HG03457 (cell line): ENCODE measurements around the gene SEC22C.

Experiments used
- ATAC-seq: cut with Tn5 transposase; IDR thresholded peaks from one replicate; pipeline ENCODE4 v1.9.1; 2021; ENCODE audit warnings: moderate number of reproducible peaks; ENCODE audit not compliant: unreplicated experiment

Gene SEC22C

GRCh38 chr3:42539871-42540714, 41.7 kb downstream of the SEC22C start:
- no peak for ATAC-seq

- no peak for ATAC-seq
Measured at GRCh38 chr3:42537350-42537749, 44.4 kb downstream of the SEC22C start.

GRCh38 chr3:42535981-42536784, 45.6 kb downstream of the SEC22C start:
- ATAC-seq = no peak

GRCh38 chr3:42533161-42533897, 48.4 kb downstream of the SEC22C start:
- ATAC-seq = no peak

- ATAC-seq = no peak
Measured at GRCh38 chr3:42532229-42532628, 49.5 kb downstream of the SEC22C start.

GRCh38 chr3:42531470-42531869, 50.3 kb downstream of the SEC22C start:
- ATAC-seq = no peak

GRCh38 chr3:42530073-42530472, 51.7 kb downstream of the SEC22C start:
- ATAC-seq = no peak

- no peak for ATAC-seq
Measured at GRCh38 chr3:42529468-42529867, 52.3 kb downstream of the SEC22C start.

- ATAC-seq = no peak
Measured at GRCh38 chr3:42527368-42527917, 54.3 kb downstream of the SEC22C start.

- no peak for ATAC-seq
Measured at GRCh38 chr3:42526616-42527367, 55.0 kb downstream of the SEC22C start.

GRCh38 chr3:42525736-42526345, 55.9 kb downstream of the SEC22C start:
- ATAC-seq = no peak

GRCh38 chr3:42525212-42525611, 56.6 kb downstream of the SEC22C start:
- no peak for ATAC-seq

GRCh38 chr3:42524751-42525150, 57.0 kb downstream of the SEC22C start:
- no peak for ATAC-seq

- no peak for ATAC-seq
Measured at GRCh38 chr3:42520906-42521305, 60.9 kb downstream of the SEC22C start.

GRCh38 chr3:42520336-42520735, 61.4 kb downstream of the SEC22C start:
- ATAC-seq = no peak

- ATAC-seq = no peak
Measured at GRCh38 chr3:42519568-42519962, 62.2 kb downstream of the SEC22C start.

- no peak for ATAC-seq
Measured at GRCh38 chr3:42518800-42519567, 62.8 kb downstream of the SEC22C start.

GRCh38 chr3:42517117-42517516, 64.7 kb downstream of the SEC22C start:
- no peak for ATAC-seq

- ATAC-seq = no peak
Measured at GRCh38 chr3:42516443-42516842, 65.3 kb downstream of the SEC22C start.
